GM12878 (cell line): ENCODE data around the gene PLA2G6. TPM values are rescaled to one million over a fixed set of nuclear protein-coding genes. Genes with fewer than 3 reads are reported as not detected.
A peak's percentile ranks its signal among the peaks of the same experiment; 100 is the strongest.

Experiments used
- BMI1 ChIP-seq: fragments of 450-650 bp; IDR thresholded peaks from 2 replicates; pipeline ENCODE4 v1.6.1; 2016; ENCODE audit warnings: mild to moderate bottlenecking, moderate library complexity, borderline replicate concordance
- EED ChIP-seq: sonication (generic); IDR thresholded peaks from 2 replicates; pipeline ENCODE4 v1.6.1; 2016; ENCODE audit warnings: antibody characterized with exemption, low read depth
- EGR1 ChIP-seq, 2 experiments: IDR thresholded peaks; 1 replicate in 1 of 2; 2 replicates in 1 of 2; pipeline ENCODE4 v1.6.1; 2011 to 2012; ENCODE audit warnings: low read depth in 2 of 2, low read length in 2 of 2, borderline replicate concordance in 1 of 2, mild to moderate bottlenecking in 1 of 2, moderate library complexity in 1 of 2
- EZH2 ChIP-seq: IDR thresholded peaks from 2 replicates; pipeline ENCODE4 v1.6.1; 2012; ENCODE audit warnings: low read depth, mild to moderate bottlenecking, control low read depth, inconsistent platforms, low read length, borderline replicate concordance; ENCODE audit not compliant: control insufficient read depth
- MEF2A ChIP-seq: IDR thresholded peaks from 2 replicates; pipeline ENCODE4 v1.6.1; 2011; ENCODE audit warnings: low read depth, mild to moderate bottlenecking, low read length, moderate library complexity; ENCODE audit not compliant: insufficient read depth
- MXI1 ChIP-seq: fragments of 150-350 bp; IDR thresholded peaks from 2 replicates; pipeline ENCODE4 v1.6.1; 2011; ENCODE audit warnings: low read depth, mild to moderate bottlenecking, inconsistent platforms, low read length, improper control_type of control experiment
- NFXL1 ChIP-seq: fragments of 450-650 bp; IDR thresholded peaks from 2 replicates; pipeline ENCODE4 v1.6.1; 2017; ENCODE audit warnings: antibody characterized with exemption, mild to moderate bottlenecking, borderline replicate concordance
- PAX8 ChIP-seq: fragments of 450-650 bp; IDR thresholded peaks from 2 replicates; pipeline ENCODE4 v1.6.1; 2017; ENCODE audit warnings: mild to moderate bottlenecking, moderate library complexity
- POLR2A ChIP-seq: IDR thresholded peaks from 2 replicates; pipeline ENCODE4 v1.6.1; 2011; ENCODE audit warnings: low read depth, mild to moderate bottlenecking, low read length
- POLR2AphosphoS5 ChIP-seq: IDR thresholded peaks from 2 replicates; pipeline ENCODE4 v1.6.1; 2011; ENCODE audit warnings: mild to moderate bottlenecking, low read length, inconsistent platforms
- SIX5 ChIP-seq: IDR thresholded peaks from 2 replicates; pipeline ENCODE4 v1.6.1; 2011; ENCODE audit warnings: mild to moderate bottlenecking, low read depth, low read length, moderate library complexity; ENCODE audit not compliant: severe bottlenecking
- TCF12 ChIP-seq: IDR thresholded peaks from 2 replicates; pipeline ENCODE4 v1.6.1; 2011; ENCODE audit warnings: low read depth, mild to moderate bottlenecking, low read length
- polyA plus RNA-seq, 11 experiments: library from polyadenylated mRNA; depleted of rRNA in 4 of 11; unstranded in 6 of 11; stranded (reverse) in 5 of 11; fragments of >200 nt; fragmentation: Nextera tagmentation in 4 of 11; fragmentation: Illumina TruSeq in 1 of 11; extraction: Ambion mirVana in 4 of 11; extraction: Trizol in 1 of 11; gene quantifications; 1 replicate in 1 of 11; 2 replicates in 10 of 11; pipeline versions ENCODE4 v1.2.1 to v1.2.3, GENCODE V29; 2011 to 2016; ENCODE audit warnings: inconsistent platforms in 2 of 11, missing spikeins in 2 of 11, low read depth in 1 of 11
- total RNA-seq, 4 experiments: library from RNA; depleted of rRNA in 3 of 4; stranded (reverse); fragments of >200 nt in 3 of 4; fragmentation: Illumina TruSeq in 1 of 4; extraction: Trizol in 1 of 4; gene quantifications; 2 replicates each; pipeline versions ENCODE4 v1.2.1 to v1.2.3, GENCODE V29; 2013 to 2021
- TF ChIP-seq, protein P1 (sequence below): fragments of 450-650 bp; IDR thresholded peaks from 2 replicates; pipeline ENCODE4 v1.6.1; 2017; ENCODE audit warnings: mild to moderate bottlenecking, low read depth, inconsistent platforms; ENCODE audit not compliant: poor library complexity, severe bottlenecking
- TF ChIP-seq, protein P2 (sequence below): IDR thresholded peaks from 2 replicates; pipeline ENCODE4 v1.6.1; 2012; ENCODE audit warnings: improper control_type of control experiment, low read depth, low read length; ENCODE audit not compliant: insufficient replicate concordance
- TF ChIP-seq, protein P3 (sequence below): IDR thresholded peaks from 2 replicates; pipeline ENCODE4 v1.6.1; 2012; ENCODE audit warnings: low read depth, low read length, improper control_type of control experiment
- TF ChIP-seq, protein P4 (sequence below): IDR thresholded peaks from 2 replicates; pipeline ENCODE4 v1.6.1; 2011; ENCODE audit warnings: low read depth, low read length, improper control_type of control experiment, borderline replicate concordance
- TF ChIP-seq, protein P5 (sequence below): fragments of 450-650 bp; conservative IDR thresholded peaks from 2 replicates; pipeline ENCODE4 v1.6.1; 2017; ENCODE audit warnings: mild to moderate bottlenecking, moderate library complexity

The PLA2G6 gene
- total and polyA plus RNA-seq, 10 of the 15 experiments (the other 5 are each of a cell fraction or from before 2014, with no cell fraction given) = 0.15 to 42.2 (median 15.8) TPM

DNA sequence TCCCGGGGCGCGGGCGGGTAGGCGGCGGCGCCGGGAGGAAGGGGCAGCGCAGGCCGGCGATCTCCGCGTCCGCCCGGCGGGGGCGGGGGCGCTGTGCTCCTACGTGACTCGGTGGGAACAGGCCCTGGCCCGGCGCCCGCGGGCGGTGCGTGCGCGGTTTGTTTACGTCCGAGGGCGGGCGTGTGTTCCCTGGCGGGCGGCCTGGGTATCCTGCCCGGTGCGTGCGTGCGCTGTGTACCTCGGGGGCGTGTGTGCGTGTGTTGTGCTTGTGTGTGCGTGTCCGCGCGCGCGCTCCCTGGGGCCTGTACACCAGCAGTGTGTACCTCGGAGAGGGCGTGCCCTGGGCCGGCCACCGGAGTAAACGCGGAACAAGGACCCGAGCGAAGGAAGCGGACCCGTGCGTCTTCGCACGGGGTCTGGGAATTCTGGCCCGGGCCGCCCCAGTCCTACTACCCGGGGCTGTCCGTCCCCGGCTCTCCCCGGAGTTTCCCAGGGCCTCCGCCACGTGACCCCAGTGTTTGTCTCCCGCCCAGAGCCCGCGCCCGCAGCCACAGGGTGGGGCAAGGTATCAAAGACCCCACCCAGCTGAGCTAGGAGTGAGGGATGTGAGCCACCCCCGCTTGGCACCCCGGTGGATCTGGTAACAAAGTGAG, 20.9 kb upstream of the PLA2G6 start (continued):
- TF ChIP-seq TCF12 = no peak
- TF ChIP-seq, protein P1, sequence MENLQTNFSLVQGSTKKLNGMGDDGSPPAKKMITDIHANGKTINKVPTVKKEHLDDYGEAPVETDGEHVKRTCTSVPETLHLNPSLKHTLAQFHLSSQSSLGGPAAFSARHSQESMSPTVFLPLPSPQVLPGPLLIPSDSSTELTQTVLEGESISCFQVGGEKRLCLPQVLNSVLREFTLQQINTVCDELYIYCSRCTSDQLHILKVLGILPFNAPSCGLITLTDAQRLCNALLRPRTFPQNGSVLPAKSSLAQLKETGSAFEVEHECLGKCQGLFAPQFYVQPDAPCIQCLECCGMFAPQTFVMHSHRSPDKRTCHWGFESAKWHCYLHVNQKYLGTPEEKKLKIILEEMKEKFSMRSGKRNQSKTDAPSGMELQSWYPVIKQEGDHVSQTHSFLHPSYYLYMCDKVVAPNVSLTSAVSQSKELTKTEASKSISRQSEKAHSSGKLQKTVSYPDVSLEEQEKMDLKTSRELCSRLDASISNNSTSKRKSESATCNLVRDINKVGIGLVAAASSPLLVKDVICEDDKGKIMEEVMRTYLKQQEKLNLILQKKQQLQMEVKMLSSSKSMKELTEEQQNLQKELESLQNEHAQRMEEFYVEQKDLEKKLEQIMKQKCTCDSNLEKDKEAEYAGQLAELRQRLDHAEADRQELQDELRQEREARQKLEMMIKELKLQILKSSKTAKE = no peak
- TF ChIP-seq, protein P2, sequence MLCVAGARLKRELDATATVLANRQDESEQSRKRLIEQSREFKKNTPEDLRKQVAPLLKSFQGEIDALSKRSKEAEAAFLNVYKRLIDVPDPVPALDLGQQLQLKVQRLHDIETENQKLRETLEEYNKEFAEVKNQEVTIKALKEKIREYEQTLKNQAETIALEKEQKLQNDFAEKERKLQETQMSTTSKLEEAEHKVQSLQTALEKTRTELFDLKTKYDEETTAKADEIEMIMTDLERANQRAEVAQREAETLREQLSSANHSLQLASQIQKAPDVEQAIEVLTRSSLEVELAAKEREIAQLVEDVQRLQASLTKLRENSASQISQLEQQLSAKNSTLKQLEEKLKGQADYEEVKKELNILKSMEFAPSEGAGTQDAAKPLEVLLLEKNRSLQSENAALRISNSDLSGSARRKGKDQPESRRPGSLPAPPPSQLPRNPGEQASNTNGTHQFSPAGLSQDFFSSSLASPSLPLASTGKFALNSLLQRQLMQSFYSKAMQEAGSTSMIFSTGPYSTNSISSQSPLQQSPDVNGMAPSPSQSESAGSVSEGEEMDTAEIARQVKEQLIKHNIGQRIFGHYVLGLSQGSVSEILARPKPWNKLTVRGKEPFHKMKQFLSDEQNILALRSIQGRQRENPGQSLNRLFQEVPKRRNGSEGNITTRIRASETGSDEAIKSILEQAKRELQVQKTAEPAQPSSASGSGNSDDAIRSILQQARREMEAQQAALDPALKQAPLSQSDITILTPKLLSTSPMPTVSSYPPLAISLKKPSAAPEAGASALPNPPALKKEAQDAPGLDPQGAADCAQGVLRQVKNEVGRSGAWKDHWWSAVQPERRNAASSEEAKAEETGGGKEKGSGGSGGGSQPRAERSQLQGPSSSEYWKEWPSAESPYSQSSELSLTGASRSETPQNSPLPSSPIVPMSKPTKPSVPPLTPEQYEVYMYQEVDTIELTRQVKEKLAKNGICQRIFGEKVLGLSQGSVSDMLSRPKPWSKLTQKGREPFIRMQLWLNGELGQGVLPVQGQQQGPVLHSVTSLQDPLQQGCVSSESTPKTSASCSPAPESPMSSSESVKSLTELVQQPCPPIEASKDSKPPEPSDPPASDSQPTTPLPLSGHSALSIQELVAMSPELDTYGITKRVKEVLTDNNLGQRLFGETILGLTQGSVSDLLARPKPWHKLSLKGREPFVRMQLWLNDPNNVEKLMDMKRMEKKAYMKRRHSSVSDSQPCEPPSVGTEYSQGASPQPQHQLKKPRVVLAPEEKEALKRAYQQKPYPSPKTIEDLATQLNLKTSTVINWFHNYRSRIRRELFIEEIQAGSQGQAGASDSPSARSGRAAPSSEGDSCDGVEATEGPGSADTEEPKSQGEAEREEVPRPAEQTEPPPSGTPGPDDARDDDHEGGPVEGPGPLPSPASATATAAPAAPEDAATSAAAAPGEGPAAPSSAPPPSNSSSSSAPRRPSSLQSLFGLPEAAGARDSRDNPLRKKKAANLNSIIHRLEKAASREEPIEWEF = no peak
- TF ChIP-seq EZH2 = no peak
- TF ChIP-seq EGR1 (IDR thresholded peaks at IDR 0.05; ENCODE audit: borderline replicate concordance in 1 of 2, low read depth in 2 of 2, low read length in 2 of 2) = peak in 1 of 2 experiments; percentile 70; a peak in 1 of 3 replicates
- TF ChIP-seq MEF2A = no peak
- TF ChIP-seq MXI1 = peak; percentile 64; the same call in 1 of the 2 replicates
- TF ChIP-seq, protein P3, sequence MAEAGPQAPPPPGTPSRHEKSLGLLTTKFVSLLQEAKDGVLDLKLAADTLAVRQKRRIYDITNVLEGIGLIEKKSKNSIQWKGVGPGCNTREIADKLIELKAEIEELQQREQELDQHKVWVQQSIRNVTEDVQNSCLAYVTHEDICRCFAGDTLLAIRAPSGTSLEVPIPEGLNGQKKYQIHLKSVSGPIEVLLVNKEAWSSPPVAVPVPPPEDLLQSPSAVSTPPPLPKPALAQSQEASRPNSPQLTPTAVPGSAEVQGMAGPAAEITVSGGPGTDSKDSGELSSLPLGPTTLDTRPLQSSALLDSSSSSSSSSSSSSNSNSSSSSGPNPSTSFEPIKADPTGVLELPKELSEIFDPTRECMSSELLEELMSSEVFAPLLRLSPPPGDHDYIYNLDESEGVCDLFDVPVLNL = no peak
- no peak for TF ChIP-seq PAX8
- no peak for TF ChIP-seq NFXL1
- TF ChIP-seq POLR2A = peak; percentile 37; the same call in 1 of the 2 replicates
- no peak for TF ChIP-seq BMI1
- TF ChIP-seq EED = no peak
- TF ChIP-seq, protein P4, sequence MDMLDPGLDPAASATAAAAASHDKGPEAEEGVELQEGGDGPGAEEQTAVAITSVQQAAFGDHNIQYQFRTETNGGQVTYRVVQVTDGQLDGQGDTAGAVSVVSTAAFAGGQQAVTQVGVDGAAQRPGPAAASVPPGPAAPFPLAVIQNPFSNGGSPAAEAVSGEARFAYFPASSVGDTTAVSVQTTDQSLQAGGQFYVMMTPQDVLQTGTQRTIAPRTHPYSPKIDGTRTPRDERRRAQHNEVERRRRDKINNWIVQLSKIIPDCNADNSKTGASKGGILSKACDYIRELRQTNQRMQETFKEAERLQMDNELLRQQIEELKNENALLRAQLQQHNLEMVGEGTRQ = peak; percentile 48
- TF ChIP-seq POLR2AphosphoS5 = no peak
- TF ChIP-seq SIX5 = no peak
- TF ChIP-seq, protein P5, sequence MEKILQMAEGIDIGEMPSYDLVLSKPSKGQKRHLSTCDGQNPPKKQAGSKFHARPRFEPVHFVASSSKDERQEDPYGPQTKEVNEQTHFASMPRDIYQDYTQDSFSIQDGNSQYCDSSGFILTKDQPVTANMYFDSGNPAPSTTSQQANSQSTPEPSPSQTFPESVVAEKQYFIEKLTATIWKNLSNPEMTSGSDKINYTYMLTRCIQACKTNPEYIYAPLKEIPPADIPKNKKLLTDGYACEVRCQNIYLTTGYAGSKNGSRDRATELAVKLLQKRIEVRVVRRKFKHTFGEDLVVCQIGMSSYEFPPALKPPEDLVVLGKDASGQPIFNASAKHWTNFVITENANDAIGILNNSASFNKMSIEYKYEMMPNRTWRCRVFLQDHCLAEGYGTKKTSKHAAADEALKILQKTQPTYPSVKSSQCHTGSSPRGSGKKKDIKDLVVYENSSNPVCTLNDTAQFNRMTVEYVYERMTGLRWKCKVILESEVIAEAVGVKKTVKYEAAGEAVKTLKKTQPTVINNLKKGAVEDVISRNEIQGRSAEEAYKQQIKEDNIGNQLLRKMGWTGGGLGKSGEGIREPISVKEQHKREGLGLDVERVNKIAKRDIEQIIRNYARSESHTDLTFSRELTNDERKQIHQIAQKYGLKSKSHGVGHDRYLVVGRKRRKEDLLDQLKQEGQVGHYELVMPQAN = peak; percentile 54; the same call in 1 of the 2 replicates
